Thoracic aorta (tissue), 2 donors: ENCODE data around the gene PKD1. TPM values are rescaled to one million over a fixed set of nuclear protein-coding genes. Genes with fewer than 3 reads are reported as not detected.

Experiments used
- ATAC-seq: fragments of 150-250 bp; one replicate; pipeline ENCODE4 v1.8.0; 2017; ENCODE audit warnings: low read depth; ENCODE audit not compliant: insufficient number of reproducible peaks, low FRiP score
- DNase-seq: peaks from one replicate; pipeline ENCODE4 v3.0.0-alpha.2; 2020; ENCODE audit warnings: low spot score
- H3K27ac ChIP-seq, 2 donors: fragments of 200-600 bp; sonication (generic); 1 replicate in 1 of 2; 2 replicates in 1 of 2; pipeline ENCODE4 v1.5.1; 2016; ENCODE audit warnings: mild to moderate bottlenecking in 2 of 2, moderate library complexity in 2 of 2
- H3K27me3 ChIP-seq: fragments of 200-600 bp; sonication (generic); replicated peaks from 2 replicates; pipeline ENCODE4 v1.6.0; 2016; ENCODE audit warnings: mild to moderate bottlenecking; ENCODE audit not compliant: insufficient read depth
- H3K36me3 ChIP-seq: fragments of 200-600 bp; sonication (generic); one replicate; pipeline ENCODE4 v1.5.1; 2016
- H3K4me1 ChIP-seq, 2 donors: fragments of 200-600 bp; sonication (generic); 1 replicate in 1 of 2; 2 replicates in 1 of 2; pipeline versions ENCODE4 v1.5.1 to v1.6.0; 2016; ENCODE audit warnings: low read depth in 2 of 2, mild to moderate bottlenecking in 1 of 2; ENCODE audit not compliant: control insufficient read depth in 1 of 2
- H3K4me3 ChIP-seq: fragments of 200-600 bp; sonication (generic); 2 replicates; pipeline ENCODE4 v1.5.1; 2016; ENCODE audit warnings: mild to moderate bottlenecking
- H3K9me3 ChIP-seq: fragments of 200-600 bp; sonication (generic); 2 replicates; pipeline ENCODE4 v1.5.1; 2016
- CTCF ChIP-seq: fragments of 200-600 bp; sonication (generic); IDR thresholded peaks from one replicate; pipeline ENCODE4 v1.5.1; 2019; ENCODE audit warnings: antibody characterized with exemption
- total RNA-seq, 2 donors: library from RNA; depleted of rRNA; stranded (reverse); fragments of >200 nt; gene quantifications; one replicate each; pipeline versions ENCODE4 v1.1.0 to v1.2.3, GENCODE V29; 2016

PKD1 gene
- total RNA-seq, 2 donors from 2014 or later = 838 to 1,071 TPM

GRCh38 chr16:2046893-2047329 lies 88.8 kb downstream of the PKD1 start:
- no peaks in the 10 kb centered on the region for H3K27me3 ChIP-seq
- H3K4me3 ChIP-seq = peak overlapping the region; percentile 86
- H3K4me1 ChIP-seq = peaks cover 14 to 40% of the 10 kb centered on the region in 2 donors
- H3K36me3 ChIP-seq = peaks cover 4% of the 10 kb centered on the region
- no peak for ATAC-seq
- H3K27ac ChIP-seq = peak overlapping the region; percentile 54 to 58
- no peak for DNase-seq
- no peak for TF ChIP-seq CTCF
- no peaks in the 10 kb centered on the region for H3K9me3 ChIP-seq

DNA sequence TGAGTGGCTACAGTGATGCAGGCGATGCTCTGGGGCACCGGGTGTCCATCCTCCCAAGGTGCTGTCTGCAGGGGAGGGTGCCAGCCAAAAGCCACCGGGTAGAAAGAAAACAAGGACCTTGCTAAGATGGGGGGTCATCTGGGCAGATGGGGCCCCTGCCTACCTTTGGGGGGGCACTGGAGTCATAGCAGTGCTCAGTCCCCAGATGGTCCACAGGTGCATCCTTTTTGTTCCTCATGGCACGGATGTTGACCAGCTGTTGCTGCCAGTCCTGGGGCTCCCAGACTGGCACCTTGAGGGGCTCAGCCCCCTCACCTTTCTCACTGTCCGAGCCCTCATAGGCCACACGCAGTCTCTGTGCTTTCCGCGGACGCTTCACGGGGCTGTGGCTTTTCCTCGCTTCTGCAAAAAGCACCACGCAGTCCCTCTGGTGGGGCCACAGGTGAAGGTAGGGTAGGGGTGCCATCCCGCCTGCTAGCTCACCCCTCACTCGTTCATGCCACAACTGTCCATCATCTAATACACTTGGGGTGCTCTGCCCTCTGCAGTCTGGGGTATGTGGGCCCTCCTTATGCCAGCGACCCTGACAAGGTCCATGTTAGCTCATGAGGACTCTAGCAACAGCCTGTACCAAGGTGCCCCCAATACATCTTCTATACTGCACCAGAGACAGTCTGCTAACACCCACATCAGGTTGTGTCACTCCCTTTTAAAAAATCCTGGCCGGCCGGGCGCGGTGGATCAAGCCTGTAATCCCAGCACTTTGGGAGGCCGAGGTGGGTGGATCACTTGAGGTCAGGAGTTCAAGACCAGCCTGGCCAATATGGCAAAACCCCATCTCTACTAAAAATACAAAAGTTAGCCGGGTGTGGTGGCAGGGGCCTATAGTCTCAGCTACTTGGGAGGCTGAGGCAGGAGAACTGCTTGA lies 89.5 kb downstream of the PKD1 start:
- H3K36me3 ChIP-seq = peaks cover 4% of the 10 kb centered on the region
- DNase-seq (no peak), ATAC-seq (no peak)
- H3K27me3 ChIP-seq = no peaks in the 10 kb centered on the region
- TF ChIP-seq CTCF = no peak
- peak overlapping the region in 1 of 2 donors; percentile 58 for H3K27ac ChIP-seq
- H3K4me1 ChIP-seq = peaks cover 14 to 40% of the 10 kb centered on the region in 2 donors
- H3K9me3 ChIP-seq = no peaks in the 10 kb centered on the region
- peak overlapping the region; percentile 86 for H3K4me3 ChIP-seq

- no peak for TF ChIP-seq CTCF
- H3K27ac ChIP-seq = no peak overlapping the region
Observed at GRCh38 chr16:2044541-2044940, 91.2 kb downstream of the PKD1 start.

GRCh38 chr16:2043667-2044451 lies 91.8 kb downstream of the PKD1 start:
- ATAC-seq = no peak
- no peak for DNase-seq
- Histone ChIP-seq H3K4me1 (peaks cover 14 to 46% of the 10 kb centered on the region in 2 donors), H3K27me3 (no peaks in the 10 kb centered on the region), H3K36me3 (peaks cover 4% of the 10 kb centered on the region), H3K9me3 (no peaks in the 10 kb centered on the region), H3K4me3 (no peak overlapping the region), H3K27ac (no peak overlapping the region)
- TF ChIP-seq CTCF = no peak

More at GRCh38 chr16:2044541-2044940, 91.2 kb downstream of the PKD1 start:
- Histone ChIP-seq H3K36me3 (no peaks in the 10 kb centered on the region), H3K9me3 (no peaks in the 10 kb centered on the region), H3K27me3 (no peaks in the 10 kb centered on the region), H3K4me3 (no peak overlapping the region), H3K4me1 (peaks cover 14 to 43% of the 10 kb centered on the region in 2 donors)
- DNase-seq = no peak
- ATAC-seq = no peak
